Measurements from ENCODE around the gene ZGRF1.
"Not testable (repeated sequence)": the region's sequence is repeated elsewhere in the genome, so short reads cannot be mapped to it uniquely, and the experiment has no call there.

The ZGRF1 gene, protein sequence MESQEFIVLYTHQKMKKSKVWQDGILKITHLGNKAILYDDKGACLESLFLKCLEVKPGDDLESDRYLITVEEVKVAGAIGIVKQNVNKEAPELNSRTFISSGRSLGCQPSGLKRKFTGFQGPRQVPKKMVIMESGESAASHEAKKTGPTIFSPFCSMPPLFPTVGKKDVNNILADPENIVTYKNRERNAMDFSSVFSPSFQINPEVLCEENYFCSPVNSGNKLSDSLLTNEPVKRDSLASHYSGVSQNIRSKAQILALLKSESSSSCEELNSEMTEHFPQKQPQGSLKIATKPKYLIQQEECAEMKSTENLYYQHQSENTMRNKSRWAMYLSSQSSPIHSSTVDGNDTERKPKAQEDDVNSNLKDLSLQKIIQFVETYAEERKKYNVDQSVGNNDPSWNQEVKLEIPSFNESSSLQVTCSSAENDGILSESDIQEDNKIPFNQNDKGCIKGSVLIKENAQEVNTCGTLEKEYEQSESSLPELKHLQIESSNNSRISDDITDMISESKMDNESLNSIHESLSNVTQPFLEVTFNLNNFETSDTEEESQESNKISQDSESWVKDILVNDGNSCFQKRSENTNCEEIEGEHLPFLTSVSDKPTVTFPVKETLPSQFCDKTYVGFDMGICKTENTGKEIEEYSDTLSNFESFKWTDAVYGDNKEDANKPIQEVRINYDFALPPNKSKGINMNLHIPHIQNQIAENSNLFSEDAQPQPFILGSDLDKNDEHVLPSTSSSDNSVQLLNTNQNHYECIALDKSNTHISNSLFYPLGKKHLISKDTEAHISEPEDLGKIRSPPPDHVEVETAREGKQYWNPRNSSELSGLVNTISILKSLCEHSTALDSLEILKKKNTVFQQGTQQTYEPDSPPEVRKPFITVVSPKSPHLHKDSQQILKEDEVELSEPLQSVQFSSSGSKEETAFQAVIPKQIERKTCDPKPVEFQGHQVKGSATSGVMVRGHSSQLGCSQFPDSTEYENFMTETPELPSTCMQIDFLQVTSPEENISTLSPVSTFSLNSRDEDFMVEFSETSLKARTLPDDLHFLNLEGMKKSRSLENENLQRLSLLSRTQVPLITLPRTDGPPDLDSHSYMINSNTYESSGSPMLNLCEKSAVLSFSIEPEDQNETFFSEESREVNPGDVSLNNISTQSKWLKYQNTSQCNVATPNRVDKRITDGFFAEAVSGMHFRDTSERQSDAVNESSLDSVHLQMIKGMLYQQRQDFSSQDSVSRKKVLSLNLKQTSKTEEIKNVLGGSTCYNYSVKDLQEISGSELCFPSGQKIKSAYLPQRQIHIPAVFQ (N-terminal part only)

DNA sequence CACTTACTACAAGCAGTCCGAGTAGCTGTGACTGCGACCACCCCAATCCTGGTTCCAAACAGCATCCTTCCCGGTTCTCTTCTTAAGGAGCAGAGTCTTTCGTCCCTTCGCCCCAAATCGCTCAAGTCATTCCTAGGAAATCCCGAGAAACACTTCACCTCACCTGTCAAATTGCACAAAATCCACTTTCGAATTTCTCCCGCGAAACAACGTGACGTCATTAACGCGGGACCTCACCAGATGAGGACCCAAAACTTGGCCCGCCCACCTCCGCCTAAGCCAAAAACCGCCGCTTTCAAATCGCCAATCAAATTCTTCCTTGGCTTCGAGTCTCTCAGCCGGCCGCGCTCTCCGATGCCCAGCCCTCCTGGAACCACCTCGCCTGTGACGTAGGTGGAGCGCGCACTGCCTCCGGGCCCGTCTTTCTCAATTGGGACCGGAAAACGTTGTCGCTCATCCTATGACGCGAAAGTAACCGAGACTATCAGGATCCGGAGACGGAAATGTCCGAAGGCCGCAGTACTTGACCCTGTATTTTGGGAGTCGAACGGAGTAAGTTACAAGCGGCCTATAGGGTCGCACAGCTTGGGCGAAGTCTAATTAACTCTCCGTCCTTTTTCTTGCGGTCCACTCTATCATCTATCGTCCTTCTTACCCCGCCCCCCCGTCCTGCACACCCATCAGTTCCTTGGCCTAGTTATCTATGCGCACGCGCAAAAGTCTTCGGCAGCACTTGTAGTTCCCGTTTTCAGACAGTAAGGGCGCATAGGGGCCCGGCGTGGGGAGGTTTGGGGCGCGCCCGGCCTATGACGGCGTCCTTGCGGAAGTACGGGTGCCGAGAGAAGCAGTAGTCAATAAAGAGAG lies at the start of gene ZGRF1, which contains the start of gene LARP7:
ZGRF1 (minus strand) TSS at position 222 of the 864 bp plus-strand sequence. CDS start 3,733 bp downstream, outside the sequence.
LARP7 (plus strand) TSS at position 456 of the 864 bp plus-strand sequence. CDS start 7,527 bp downstream, outside the sequence.
- H3K4me3 Mint-ChIP-seq: no peak within 1 kb of the TSS
- H3K9me3 Mint-ChIP-seq: no peaks in the 10 kb centered on the region
- no peaks in the 10 kb centered on the region for H3K27me3 Mint-ChIP-seq
- ATAC-seq (replicated peaks; ENCODE audit: extremely low read depth, poor library complexity, severe bottlenecking) (peak; percentile 93), DNase-seq (ENCODE audit: low spot score in 2 of 2) (peak; percentile 98)
- peaks cover 25% of the 10 kb centered on the region for H3K4me1 Mint-ChIP-seq
- H3K36me3 Mint-ChIP-seq (ENCODE audit: insufficient read depth): peaks cover 11% of the 10 kb centered on the region
- H3K27ac Mint-ChIP-seq (ENCODE audit: low read depth): no peak within 1 kb of the TSS

DNA sequence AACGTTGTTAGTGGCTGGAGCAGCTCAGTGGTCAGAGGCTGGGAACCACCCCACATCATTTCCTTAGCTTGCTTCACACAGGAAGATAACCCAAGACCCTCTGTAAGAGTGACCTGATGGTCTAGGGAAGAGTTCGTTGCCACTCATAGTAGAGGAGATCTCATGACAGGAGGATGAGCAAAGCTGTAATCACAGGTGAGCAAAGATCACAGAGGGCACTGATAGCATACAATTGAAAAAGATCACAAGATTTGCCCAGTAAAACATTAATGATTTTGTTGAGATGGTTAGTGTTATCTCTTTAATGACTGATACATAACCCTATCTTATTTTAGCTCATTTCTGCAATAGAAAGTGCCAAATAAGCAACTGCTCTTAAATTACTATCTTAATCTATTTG lies 44.3 kb upstream of the ZGRF1 start:
- Mint-ChIP-seq H3K9me3 (no peaks in the 10 kb centered on the region), H3K4me1 (no peaks in the 10 kb centered on the region), H3K4me3 (no peak overlapping the region), H3K36me3 (ENCODE audit: insufficient read depth) (no peaks in the 10 kb centered on the region), H3K27ac (ENCODE audit: low read depth) (no peak overlapping the region), H3K27me3 (peaks cover 1% of the 10 kb centered on the region)
- DNase-seq (ENCODE audit: low spot score in 2 of 2) (no peak), ATAC-seq (replicated peaks; ENCODE audit: extremely low read depth, poor library complexity, severe bottlenecking) (no peak)

DNA sequence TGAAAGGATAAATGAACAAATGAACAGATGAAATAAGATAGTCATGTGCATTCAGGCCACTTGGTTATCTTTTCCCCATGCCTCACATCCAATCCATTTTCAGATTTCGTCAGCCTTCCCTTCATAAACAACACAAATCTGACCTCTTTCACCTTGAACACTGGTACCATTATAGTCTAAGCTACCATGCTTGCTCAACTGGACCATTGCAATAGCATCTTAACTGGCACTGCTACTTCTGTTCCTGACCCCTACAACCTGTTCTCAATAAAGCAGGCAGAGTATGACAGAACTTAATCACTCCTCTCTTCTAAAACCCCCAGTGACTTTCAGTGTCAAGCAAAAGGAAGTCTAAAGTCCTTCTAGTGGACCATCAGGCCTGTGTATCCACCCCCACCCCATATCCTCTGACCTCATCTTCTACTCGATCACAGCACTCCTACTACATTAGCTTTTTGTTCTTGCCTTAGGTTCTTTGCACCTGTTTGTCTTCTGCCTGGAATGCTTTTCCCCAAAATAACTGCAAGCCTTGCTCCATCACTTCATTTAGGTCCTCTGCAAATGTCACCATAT lies 40.9 kb upstream of the ZGRF1 start:
- ATAC-seq (replicated peaks; ENCODE audit: extremely low read depth, poor library complexity, severe bottlenecking) (no peak), DNase-seq (ENCODE audit: low spot score in 2 of 2) (no peak)
- Mint-ChIP-seq H3K27ac (ENCODE audit: low read depth) (no peak overlapping the region), H3K9me3 (no peaks in the 10 kb centered on the region), H3K4me3 (no peak overlapping the region), H3K27me3 (no peaks in the 10 kb centered on the region), H3K36me3 (ENCODE audit: insufficient read depth) (no peaks in the 10 kb centered on the region), H3K4me1 (no peaks in the 10 kb centered on the region)

DNA sequence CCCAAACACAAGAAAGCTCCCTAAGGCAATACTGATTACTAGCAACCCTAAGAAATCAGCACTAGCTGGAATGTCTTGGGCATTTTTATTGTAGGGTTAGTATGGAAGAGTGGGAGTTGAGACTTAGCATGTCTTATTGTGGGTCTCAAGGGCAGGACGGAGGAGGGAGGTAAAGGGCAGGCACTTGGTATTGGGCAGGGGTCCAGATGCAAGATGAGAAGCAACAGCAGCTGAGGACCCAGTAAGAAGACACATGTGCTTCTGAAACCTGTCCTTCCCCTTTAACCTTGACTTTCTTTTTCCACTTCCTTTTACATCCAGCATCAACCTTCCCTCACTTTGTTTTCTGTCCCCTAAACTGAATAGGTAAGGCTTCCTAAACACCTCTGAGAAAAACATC lies 37.7 kb upstream of the ZGRF1 start:
- Mint-ChIP-seq H3K27ac (ENCODE audit: low read depth) (no peak overlapping the region), H3K9me3 (no peaks in the 10 kb centered on the region)
- no peak for ATAC-seq (replicated peaks; ENCODE audit: extremely low read depth, poor library complexity, severe bottlenecking)

DNA sequence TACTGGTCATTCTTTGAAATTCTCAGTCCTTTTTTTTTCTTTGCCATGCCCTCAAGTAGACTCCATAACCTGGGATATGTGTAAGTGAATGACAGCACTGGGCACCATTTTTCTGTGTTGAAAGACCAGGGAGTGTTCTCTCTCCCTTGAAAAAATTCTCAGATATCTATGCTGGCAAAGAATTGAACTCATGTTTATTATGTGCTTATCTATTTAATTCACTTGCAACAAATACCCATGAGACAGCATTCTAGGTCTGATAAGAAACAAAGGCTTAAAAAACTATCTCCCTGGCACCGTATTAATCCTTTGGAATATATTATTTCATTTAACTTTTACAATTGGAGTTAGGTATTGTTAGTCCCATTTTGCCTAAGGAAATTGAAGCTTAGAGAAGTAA lies 37.0 kb upstream of the ZGRF1 start:
- ATAC-seq (replicated peaks; ENCODE audit: extremely low read depth, poor library complexity, severe bottlenecking): no peak
- no peak for DNase-seq (ENCODE audit: low spot score in 2 of 2)
- no peaks in the 10 kb centered on the region for H3K4me1 Mint-ChIP-seq
- H3K9me3 Mint-ChIP-seq: no peaks in the 10 kb centered on the region
- H3K27ac Mint-ChIP-seq (ENCODE audit: low read depth): no peak overlapping the region
- H3K4me3 Mint-ChIP-seq: no peak overlapping the region
- no peaks in the 10 kb centered on the region for H3K36me3 Mint-ChIP-seq (ENCODE audit: insufficient read depth)
- H3K27me3 Mint-ChIP-seq: no peaks in the 10 kb centered on the region

More for the DNA sequence above, 37.7 kb upstream of the ZGRF1 start:
- no peaks in the 10 kb centered on the region for H3K36me3 Mint-ChIP-seq (ENCODE audit: insufficient read depth)
- H3K4me3 Mint-ChIP-seq: no peak overlapping the region
- no peak for DNase-seq (ENCODE audit: low spot score in 2 of 2)
- no peaks in the 10 kb centered on the region for H3K4me1 Mint-ChIP-seq
- H3K27me3 Mint-ChIP-seq: no peaks in the 10 kb centered on the region

DNA sequence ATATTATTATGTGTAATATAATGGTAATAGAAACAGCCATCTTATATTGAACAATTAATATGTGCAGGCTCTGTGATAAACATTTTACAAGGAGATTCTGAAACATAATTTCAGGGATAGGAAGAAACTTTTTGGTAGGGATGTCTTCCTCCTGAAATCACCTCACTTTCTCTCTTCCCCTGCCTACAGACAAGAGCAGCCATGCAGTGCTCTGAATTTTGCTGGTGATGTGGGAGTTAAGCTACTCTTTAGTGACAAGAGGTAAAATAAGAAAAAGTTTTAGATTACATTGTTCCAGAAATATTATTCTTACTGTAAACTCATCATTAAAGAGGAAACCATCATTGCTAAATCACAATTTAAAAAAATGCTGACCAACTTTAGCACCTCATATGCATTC lies 36.4 kb upstream of the ZGRF1 start:
- H3K27ac Mint-ChIP-seq (ENCODE audit: low read depth): no peak overlapping the region
- ATAC-seq (replicated peaks; ENCODE audit: extremely low read depth, poor library complexity, severe bottlenecking) (no peak), DNase-seq (ENCODE audit: low spot score in 2 of 2) (no peak)
- H3K4me1 Mint-ChIP-seq: no peaks in the 10 kb centered on the region
- H3K4me3 Mint-ChIP-seq: no peak overlapping the region
- no peaks in the 10 kb centered on the region for H3K36me3 Mint-ChIP-seq (ENCODE audit: insufficient read depth)
- H3K27me3 Mint-ChIP-seq: no peaks in the 10 kb centered on the region
- no peaks in the 10 kb centered on the region for H3K9me3 Mint-ChIP-seq

DNA sequence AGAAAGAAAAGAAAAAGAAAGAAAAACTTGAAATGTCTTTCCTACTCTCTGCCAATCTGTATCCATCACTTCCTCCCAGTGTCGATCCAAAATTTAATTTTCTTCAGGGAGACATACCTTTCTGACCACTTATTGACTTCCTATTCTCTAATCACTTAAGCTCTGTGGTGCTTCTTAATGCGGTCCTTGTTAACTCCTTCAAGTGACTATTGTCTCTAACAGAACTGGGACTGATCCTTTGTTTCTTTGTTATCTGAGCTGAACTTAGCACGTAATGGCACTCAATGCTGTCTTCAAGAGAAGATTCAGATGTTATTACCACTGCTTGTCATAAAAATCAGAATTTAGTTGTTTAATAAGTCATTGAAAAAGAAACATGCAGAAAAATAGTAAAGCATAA lies 31.4 kb upstream of the ZGRF1 start:
- DNase-seq (ENCODE audit: low spot score in 2 of 2) (no peak), ATAC-seq (replicated peaks; ENCODE audit: extremely low read depth, poor library complexity, severe bottlenecking) (no peak)
- no peaks in the 10 kb centered on the region for H3K4me1 Mint-ChIP-seq
- no peak overlapping the region for H3K4me3 Mint-ChIP-seq
- no peaks in the 10 kb centered on the region for H3K27me3 Mint-ChIP-seq
- no peaks in the 10 kb centered on the region for H3K9me3 Mint-ChIP-seq
- no peak overlapping the region for H3K27ac Mint-ChIP-seq (ENCODE audit: low read depth)
- H3K36me3 Mint-ChIP-seq (ENCODE audit: insufficient read depth): peaks cover 1% of the 10 kb centered on the region

DNA sequence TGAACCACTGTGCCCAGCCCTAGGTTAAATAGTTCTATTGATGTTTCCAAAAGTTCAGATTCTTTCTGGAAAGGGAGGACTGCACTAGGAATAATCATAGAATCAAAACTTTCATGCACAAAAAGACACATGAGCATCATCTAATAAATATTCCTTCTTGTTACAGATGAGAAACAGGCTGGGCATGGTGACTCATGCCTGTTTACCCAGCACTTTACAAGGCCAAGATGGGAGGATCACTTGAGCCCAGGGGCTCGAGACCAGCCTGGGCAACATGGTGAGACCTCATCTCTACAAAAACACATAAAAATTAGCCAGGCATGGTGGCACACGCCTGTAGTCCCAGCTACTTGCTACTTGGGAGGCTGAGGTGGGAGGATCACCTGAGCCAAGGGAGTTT lies 27.9 kb upstream of the ZGRF1 start:
- no peak overlapping the region for H3K4me3 Mint-ChIP-seq
- no peak for DNase-seq (ENCODE audit: low spot score in 2 of 2)
- H3K27ac Mint-ChIP-seq (ENCODE audit: low read depth): no peak overlapping the region
- H3K4me1 Mint-ChIP-seq: no peaks in the 10 kb centered on the region
- H3K36me3 Mint-ChIP-seq (ENCODE audit: insufficient read depth): peaks cover 3% of the 10 kb centered on the region
- no peaks in the 10 kb centered on the region for H3K27me3 Mint-ChIP-seq
- no peak for ATAC-seq (replicated peaks; ENCODE audit: extremely low read depth, poor library complexity, severe bottlenecking)
- no peaks in the 10 kb centered on the region for H3K9me3 Mint-ChIP-seq

DNA sequence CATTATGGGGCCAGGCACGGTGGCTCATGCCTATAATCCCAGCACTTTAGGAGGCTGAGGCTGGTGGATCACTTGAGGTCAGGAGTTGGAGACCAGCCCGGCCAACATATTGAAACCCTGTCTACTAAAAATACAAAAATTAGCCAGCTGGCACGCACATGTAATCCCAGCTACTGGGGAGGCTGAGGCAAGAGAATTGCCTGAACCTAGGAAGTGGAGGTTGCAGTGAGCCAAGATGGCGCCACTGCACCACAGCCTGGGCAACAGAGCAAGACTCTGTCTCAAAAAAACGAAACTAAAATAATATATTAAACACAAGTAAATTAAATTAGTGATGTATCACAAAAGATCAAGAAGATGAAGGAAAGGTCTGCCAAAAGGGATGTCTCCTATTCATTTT lies 19.4 kb upstream of the ZGRF1 start:
- H3K4me1 Mint-ChIP-seq; H3K27ac Mint-ChIP-seq (ENCODE audit: low read depth); ATAC-seq (replicated peaks; ENCODE audit: extremely low read depth, poor library complexity, severe bottlenecking); H3K9me3 Mint-ChIP-seq; H3K27me3 Mint-ChIP-seq; DNase-seq (ENCODE audit: low spot score in 2 of 2); H3K4me3 Mint-ChIP-seq: not testable (repeated sequence)
- H3K36me3 Mint-ChIP-seq (ENCODE audit: insufficient read depth): peaks cover 52% of the 10 kb centered on the region

DNA sequence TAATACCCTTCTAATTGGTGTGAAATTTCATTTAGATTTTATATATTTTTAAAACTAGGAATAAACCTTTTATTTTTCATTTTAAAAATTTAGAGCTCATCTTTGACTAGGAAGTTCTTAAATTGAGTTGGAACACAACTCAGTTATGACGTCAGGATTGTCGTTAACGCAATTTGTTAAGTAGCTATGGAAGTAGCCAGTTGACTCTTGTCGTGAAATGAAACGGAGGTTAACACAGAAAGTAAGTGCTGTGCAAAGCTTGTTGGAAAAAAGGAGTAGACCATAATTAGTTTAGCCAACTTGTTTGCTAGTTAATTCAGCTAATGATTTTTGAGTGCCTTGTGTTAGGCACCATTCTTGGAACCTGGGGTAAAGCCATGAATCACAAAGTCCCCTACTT lies 18.6 kb upstream of the ZGRF1 start:
- no peaks in the 10 kb centered on the region for H3K9me3 Mint-ChIP-seq
- H3K4me3 Mint-ChIP-seq: no peak overlapping the region
- DNase-seq (ENCODE audit: low spot score in 2 of 2): no peak
- peaks cover 56% of the 10 kb centered on the region for H3K36me3 Mint-ChIP-seq (ENCODE audit: insufficient read depth)
- no peaks in the 10 kb centered on the region for H3K4me1 Mint-ChIP-seq
- no peak for ATAC-seq (replicated peaks; ENCODE audit: extremely low read depth, poor library complexity, severe bottlenecking)
- no peak overlapping the region for H3K27ac Mint-ChIP-seq (ENCODE audit: low read depth)
- H3K27me3 Mint-ChIP-seq: no peaks in the 10 kb centered on the region

DNA sequence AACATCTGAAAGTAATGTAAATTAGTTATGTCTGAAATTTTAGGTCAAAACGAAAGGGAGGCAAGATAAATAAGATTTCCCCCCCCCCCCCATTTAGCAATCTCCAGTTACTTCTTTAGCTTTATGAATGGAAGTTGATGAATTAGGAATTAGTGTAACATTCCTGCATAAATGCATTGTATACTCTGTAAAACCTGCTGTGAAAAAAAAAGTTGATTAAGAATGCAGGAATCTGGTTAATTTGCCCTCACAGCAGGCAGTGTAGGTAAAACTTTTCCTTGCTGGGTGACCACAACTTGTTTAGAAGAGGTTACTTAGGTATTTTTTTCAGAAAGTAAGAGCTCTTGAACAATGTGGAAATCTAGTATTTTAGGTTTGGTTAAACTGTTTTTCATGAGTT lies 15.5 kb upstream of the ZGRF1 start:
- H3K27ac Mint-ChIP-seq (ENCODE audit: low read depth): no peak overlapping the region
- H3K27me3 Mint-ChIP-seq: no peaks in the 10 kb centered on the region
- H3K4me3 Mint-ChIP-seq: no peak overlapping the region
- H3K9me3 Mint-ChIP-seq: no peaks in the 10 kb centered on the region
- no peaks in the 10 kb centered on the region for H3K4me1 Mint-ChIP-seq
- peaks cover 61% of the 10 kb centered on the region for H3K36me3 Mint-ChIP-seq (ENCODE audit: insufficient read depth)
- DNase-seq (ENCODE audit: low spot score in 2 of 2) (no peak), ATAC-seq (replicated peaks; ENCODE audit: extremely low read depth, poor library complexity, severe bottlenecking) (no peak)

Measured in central memory CD8-positive, alpha-beta T cell (primary cell).